GM08714 (cell line): ENCODE data around the gene AKAP11.

ENCODE experiments used
- H3K4me3 ChIP-seq: fragments of 200-500 bp; sonication (Bioruptor generic); 2 replicates; pipeline ENCODE4 v1.5.1; 2014; ENCODE audit warnings: mild to moderate bottlenecking, low read length, inconsistent platforms
- ZNF274 ChIP-seq: IDR thresholded peaks from 2 replicates; pipeline ENCODE4 v1.6.1; 2012; ENCODE audit warnings: mild to moderate bottlenecking, low read depth, low read length

Gene AKAP11

DNA sequence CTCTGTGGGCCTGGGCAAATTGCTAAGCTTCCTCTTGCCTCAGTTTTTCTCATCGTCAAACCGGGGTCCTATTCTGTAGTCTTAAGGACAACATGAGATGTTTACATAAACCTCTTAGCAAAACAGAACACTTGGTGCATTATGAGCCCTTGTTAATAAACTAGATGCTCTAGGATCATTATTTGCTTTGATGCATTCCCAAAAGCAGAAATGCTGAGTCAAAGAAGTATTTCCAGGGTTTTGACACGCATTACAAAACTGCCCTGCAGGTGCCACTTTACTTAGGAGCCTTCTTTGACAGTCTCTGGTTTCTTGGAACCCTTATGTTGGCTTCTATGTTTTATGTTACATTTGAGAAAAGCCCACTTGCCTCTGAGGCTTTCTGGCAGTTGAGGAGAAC, 12.1 kb downstream of the AKAP11 start:
- TF ChIP-seq ZNF274, result no peak
- no peak overlapping the region for H3K4me3 ChIP-seq

GRCh38 chr13:42298392-42298791, 26.4 kb downstream of the AKAP11 start:
- TF ChIP-seq ZNF274, result no peak
- H3K4me3 ChIP-seq, result no peak overlapping the region

GRCh38 chr13:42305503-42305902, 33.6 kb downstream of the AKAP11 start:
- TF ChIP-seq ZNF274, result no peak
- no peak overlapping the region for H3K4me3 ChIP-seq

DNA sequence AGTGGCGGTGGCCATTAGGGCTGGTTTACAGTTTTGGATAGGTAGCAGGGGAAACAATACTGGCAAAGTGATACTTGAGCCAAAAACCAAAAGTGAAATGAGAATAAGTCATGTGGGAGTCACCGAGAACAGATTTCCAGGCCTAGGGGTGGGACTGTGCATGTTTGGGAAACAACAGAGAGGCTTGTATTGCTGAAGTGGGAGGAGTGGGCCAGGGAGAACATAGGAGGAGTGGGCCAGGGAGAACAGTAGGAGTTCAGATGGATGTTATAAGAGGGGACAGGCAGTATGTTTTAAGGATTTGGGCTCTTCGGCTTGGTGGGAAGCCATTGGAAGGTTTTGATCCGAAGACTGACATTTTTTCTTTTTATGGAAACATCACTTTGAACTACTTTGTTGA, 35.5 kb downstream of the AKAP11 start:
- TF ChIP-seq ZNF274, result no peak
- no peak overlapping the region for H3K4me3 ChIP-seq

DNA sequence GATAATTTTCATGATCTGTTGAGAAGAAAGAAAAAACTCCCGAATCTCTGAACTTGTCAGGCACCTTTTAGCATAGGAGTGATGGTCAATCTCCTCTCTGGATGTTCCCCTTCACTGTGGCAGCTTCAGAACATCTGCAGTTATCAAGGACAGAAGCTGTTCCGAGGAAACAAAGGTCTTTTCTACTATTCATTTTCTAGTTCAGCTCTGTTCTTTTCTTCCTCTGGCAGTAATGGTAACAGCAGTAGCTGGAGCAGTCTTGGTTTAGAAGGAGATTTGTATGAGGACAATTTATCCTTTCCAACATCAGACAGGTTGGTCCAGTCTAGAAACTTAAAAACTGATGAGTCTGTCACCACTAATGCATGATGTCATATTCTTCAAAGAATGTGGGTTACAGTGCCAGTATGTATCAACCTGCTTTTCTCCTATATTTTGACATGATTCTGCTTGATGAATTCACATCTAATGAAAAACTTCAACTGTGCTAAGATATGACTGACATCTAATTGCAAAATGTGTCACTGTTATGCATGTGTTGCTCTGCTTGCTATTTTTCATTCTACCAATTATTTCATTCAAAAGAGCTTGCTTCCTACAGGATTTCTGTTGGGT, 41.0 kb downstream of the AKAP11 start:
- TF ChIP-seq ZNF274, result no peak
- H3K4me3 ChIP-seq, result no peak overlapping the region

- H3K4me3 ChIP-seq, result no peak overlapping the region
- no peak for TF ChIP-seq ZNF274
Measured at GRCh38 chr13:42318570-42318969, 46.6 kb downstream of the AKAP11 start.

DNA sequence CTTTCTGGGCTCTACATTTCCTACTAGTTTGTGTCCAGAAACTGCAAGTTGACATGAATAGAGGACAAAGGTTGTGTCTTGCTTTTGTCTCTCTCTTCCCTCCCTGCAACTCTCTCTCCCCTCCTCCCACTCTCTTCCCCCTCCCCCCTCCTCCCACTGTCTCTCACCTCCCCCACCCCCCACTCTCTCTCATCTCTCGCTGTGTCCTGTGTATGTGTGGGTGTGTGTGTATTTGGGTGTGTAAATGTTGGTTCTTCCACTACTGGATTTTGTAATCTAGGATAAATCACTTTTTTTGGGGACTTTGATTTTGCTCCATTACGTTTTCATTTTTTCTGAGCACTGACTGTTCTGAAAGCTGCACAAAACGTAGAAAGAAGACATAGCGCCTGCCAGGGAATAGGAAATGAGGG, 48.4 kb downstream of the AKAP11 start:
- H3K4me3 ChIP-seq, result no peak overlapping the region
- TF ChIP-seq ZNF274, result no peak

DNA sequence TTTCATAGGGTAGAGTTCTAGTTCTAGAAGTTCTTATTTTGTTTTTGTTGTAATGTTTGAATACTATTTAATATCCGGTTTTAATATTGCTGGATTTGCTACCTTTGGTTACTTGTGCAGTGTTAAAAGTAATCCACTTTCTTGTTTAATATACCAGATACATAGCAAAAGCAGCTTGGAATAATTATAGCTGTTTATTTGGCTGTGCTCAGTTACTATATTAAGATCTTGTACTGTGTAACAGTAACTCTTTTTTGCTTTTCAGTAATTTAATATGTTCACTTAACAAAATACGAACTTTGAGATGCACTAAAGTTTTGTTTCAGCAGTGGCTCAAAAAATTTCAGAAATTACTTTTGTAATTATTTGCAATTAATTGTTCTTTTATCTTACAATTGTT, 50.9 kb downstream of the AKAP11 start:
- H3K4me3 ChIP-seq, result no peak overlapping the region
- no peak for TF ChIP-seq ZNF274

- H3K4me3 ChIP-seq, result no peak overlapping the region
- no peak for TF ChIP-seq ZNF274
Measured at GRCh38 chr13:42324704-42325103, 52.8 kb downstream of the AKAP11 start.

DNA sequence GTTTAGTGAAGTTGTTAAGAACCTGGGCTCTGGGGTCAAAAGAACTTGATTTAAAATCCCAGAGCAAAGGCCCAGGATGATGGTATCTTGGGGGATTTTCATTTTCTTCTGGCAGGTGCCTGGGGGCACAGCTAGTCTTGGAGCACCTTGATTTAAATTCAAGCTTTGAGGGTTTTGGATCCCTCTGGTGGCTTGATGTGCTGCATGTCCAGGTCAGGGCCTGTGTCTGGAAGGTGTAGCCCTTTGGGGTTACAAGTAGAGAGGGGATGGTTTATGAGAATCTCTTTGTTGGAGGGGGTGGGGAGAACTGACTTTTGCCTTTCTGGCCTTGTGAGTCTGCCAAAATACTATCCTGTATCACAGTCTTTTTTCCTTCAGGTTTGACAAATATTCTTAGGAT, 55.8 kb downstream of the AKAP11 start:
- H3K4me3 ChIP-seq, result no peak overlapping the region
- TF ChIP-seq ZNF274, result no peak

GRCh38 chr13:42328672-42329071, 56.7 kb downstream of the AKAP11 start:
- no peak for TF ChIP-seq ZNF274
- H3K4me3 ChIP-seq, result no peak overlapping the region

DNA sequence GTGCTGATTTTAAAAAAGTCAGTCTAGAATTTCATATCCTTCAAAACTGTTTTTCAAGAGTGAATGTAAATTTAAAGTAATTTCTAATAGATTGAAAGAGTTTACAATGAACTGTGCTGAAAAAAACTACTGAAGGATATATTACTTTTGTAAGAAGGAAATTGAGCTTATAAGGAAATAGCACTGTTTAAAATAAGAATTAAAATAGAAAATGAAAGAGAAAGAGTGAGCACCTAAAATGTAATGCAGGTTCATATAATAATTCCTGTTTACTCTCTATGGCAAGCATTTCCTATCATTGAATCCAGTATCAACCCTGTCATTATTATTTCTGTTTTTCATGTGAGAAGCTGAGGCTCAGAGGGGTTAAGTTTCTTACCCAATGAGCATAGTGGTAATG, 57.3 kb downstream of the AKAP11 start:
- H3K4me3 ChIP-seq, result no peak overlapping the region
- no peak for TF ChIP-seq ZNF274

DNA sequence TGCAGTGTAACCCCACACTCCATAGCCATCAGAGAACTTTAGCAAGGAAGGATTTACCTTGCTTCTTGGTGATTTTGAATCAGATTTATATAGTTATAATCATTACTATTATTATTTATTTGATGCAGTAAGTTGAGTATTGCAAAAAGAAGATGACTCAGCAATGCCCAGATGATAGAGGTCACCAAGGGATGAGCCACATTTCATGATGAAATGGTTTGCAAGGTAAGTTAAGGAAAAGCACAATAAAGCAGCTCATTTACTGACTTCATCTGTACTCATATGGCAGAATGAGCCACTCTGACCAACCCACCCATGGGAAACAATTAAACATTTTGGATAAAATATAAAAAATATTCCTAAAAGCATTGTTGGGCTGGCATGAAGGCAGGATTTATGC, 59.1 kb downstream of the AKAP11 start:
- TF ChIP-seq ZNF274, result no peak
- H3K4me3 ChIP-seq, result no peak overlapping the region

GRCh38 chr13:42333613-42334328, 61.8 kb downstream of the AKAP11 start:
- H3K4me3 ChIP-seq, result no peak overlapping the region
- no peak for TF ChIP-seq ZNF274

GRCh38 chr13:42334329-42334706, 62.4 kb downstream of the AKAP11 start:
- H3K4me3 ChIP-seq, result no peak overlapping the region
- TF ChIP-seq ZNF274, result no peak
